DND-41 (cell line): ENCODE data around the gene TFB1M.
"Not testable (repeated sequence)": the region's sequence is repeated elsewhere in the genome, so short reads cannot be mapped to it uniquely, and the experiment has no call there.

Source experiments
- ATAC-seq: fragments of 200-7000 bp; cut with Tn5 transposase; 3 replicates; pipeline ENCODE4 v1.9.1; 2021; ENCODE audit warnings: low read depth; ENCODE audit not compliant: insufficient read depth
- DNase-seq: peaks from one replicate; pipeline ENCODE4 v3.0.0-alpha.2; 2020
- H2AFZ ChIP-seq: 2 replicates; pipeline ENCODE4 v1.6.0; 2012; ENCODE audit warnings: low read depth, low read length
- H3K27ac ChIP-seq: 2 replicates; pipeline ENCODE4 v1.5.1; 2012; ENCODE audit warnings: low read length, inconsistent platforms
- H3K27me3 ChIP-seq: fragments of 200-600 bp; sonication (generic); 2 replicates; pipeline ENCODE4 v1.6.0; 2012; ENCODE audit warnings: low read length, mild to moderate bottlenecking, inconsistent platforms; ENCODE audit not compliant: insufficient read depth, poor library complexity
- H3K36me3 ChIP-seq: 2 replicates; pipeline ENCODE4 v1.5.1; 2012; ENCODE audit warnings: low read length, inconsistent platforms; ENCODE audit not compliant: insufficient read depth
- H3K4me1 ChIP-seq: 2 replicates; pipeline ENCODE4 v1.5.1; 2012; ENCODE audit warnings: mild to moderate bottlenecking, low read length; ENCODE audit not compliant: insufficient read depth
- H3K4me2 ChIP-seq: 2 replicates; pipeline ENCODE4 v1.6.0; 2012; ENCODE audit warnings: mild to moderate bottlenecking, moderate library complexity, low read length, inconsistent platforms; ENCODE audit not compliant: insufficient read depth
- H3K4me3 ChIP-seq, 2 experiments: fragments of 200-600 bp in 1 of 2; shearing (Covaris generic) in 1 of 2; 2 replicates each; pipeline ENCODE4 v1.5.1; 2012 to 2016; ENCODE audit warnings: inconsistent platforms in 2 of 2, low read length in 2 of 2, mild to moderate bottlenecking in 2 of 2, low read depth in 1 of 2, moderate library complexity in 1 of 2
- H3K79me2 ChIP-seq: 2 replicates; pipeline ENCODE4 v1.6.0; 2012; ENCODE audit warnings: low read length, inconsistent platforms; ENCODE audit not compliant: insufficient read depth
- H3K9ac ChIP-seq: 2 replicates; pipeline ENCODE4 v1.6.0; 2012; ENCODE audit warnings: low read depth, mild to moderate bottlenecking, inconsistent platforms, low read length, moderate library complexity
- H3K9me3 ChIP-seq: 2 replicates; pipeline ENCODE4 v1.5.1; 2012; ENCODE audit warnings: low read length, moderate library complexity, mild to moderate bottlenecking, inconsistent platforms; ENCODE audit not compliant: insufficient read depth, severe bottlenecking
- H4K20me1 ChIP-seq: 2 replicates; pipeline ENCODE4 v1.6.0; 2012; ENCODE audit warnings: low read length; ENCODE audit not compliant: insufficient read depth
- EZH2 ChIP-seq: IDR thresholded peaks from 3 replicates; pipeline ENCODE4 v1.6.1; 2012; ENCODE audit warnings: borderline replicate concordance, low read depth, mild to moderate bottlenecking, moderate library complexity, low read length, inconsistent platforms; ENCODE audit not compliant: severe bottlenecking
- TF ChIP-seq, protein P1 (sequence below): IDR thresholded peaks from 2 replicates; pipeline ENCODE4 v1.5.1; 2012; ENCODE audit warnings: borderline replicate concordance, low read length, moderate library complexity, mild to moderate bottlenecking; ENCODE audit not compliant: poor library complexity, severe bottlenecking; ENCODE audit errors: extremely low read depth

TFB1M gene

GRCh38 chr6:155221086-155221485 lies 93.2 kb downstream of the TFB1M start:
- ATAC-seq (no peak), DNase-seq (no peak)
- no peak overlapping the region for H3K9ac ChIP-seq
- TF ChIP-seq, protein P1, sequence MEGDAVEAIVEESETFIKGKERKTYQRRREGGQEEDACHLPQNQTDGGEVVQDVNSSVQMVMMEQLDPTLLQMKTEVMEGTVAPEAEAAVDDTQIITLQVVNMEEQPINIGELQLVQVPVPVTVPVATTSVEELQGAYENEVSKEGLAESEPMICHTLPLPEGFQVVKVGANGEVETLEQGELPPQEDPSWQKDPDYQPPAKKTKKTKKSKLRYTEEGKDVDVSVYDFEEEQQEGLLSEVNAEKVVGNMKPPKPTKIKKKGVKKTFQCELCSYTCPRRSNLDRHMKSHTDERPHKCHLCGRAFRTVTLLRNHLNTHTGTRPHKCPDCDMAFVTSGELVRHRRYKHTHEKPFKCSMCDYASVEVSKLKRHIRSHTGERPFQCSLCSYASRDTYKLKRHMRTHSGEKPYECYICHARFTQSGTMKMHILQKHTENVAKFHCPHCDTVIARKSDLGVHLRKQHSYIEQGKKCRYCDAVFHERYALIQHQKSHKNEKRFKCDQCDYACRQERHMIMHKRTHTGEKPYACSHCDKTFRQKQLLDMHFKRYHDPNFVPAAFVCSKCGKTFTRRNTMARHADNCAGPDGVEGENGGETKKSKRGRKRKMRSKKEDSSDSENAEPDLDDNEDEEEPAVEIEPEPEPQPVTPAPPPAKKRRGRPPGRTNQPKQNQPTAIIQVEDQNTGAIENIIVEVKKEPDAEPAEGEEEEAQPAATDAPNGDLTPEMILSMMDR: no peak
- no peak for TF ChIP-seq EZH2
- H3K4me1 ChIP-seq: no peaks in the 10 kb centered on the region
- no peak overlapping the region for H3K4me3 ChIP-seq
- H3K27ac ChIP-seq: no peak overlapping the region
- H3K79me2 ChIP-seq: no peaks in the 10 kb centered on the region
- H3K36me3 ChIP-seq: no peaks in the 10 kb centered on the region
- H2AFZ ChIP-seq: no peak overlapping the region
- H3K4me2 ChIP-seq: no peak overlapping the region
- H3K27me3 ChIP-seq: no peaks in the 10 kb centered on the region
- no peaks in the 10 kb centered on the region for H3K9me3 ChIP-seq
- H4K20me1 ChIP-seq: no peaks in the 10 kb centered on the region

- H3K9ac ChIP-seq: no peak overlapping the region
- no peak overlapping the region for H2AFZ ChIP-seq
- no peaks in the 10 kb centered on the region for H3K27me3 ChIP-seq
- no peak overlapping the region for H3K4me2 ChIP-seq
- H4K20me1 ChIP-seq: no peaks in the 10 kb centered on the region
- no peaks in the 10 kb centered on the region for H3K79me2 ChIP-seq
- no peak overlapping the region for H3K27ac ChIP-seq
- ATAC-seq: no peak
- no peak overlapping the region for H3K4me3 ChIP-seq
- no peaks in the 10 kb centered on the region for H3K9me3 ChIP-seq
- no peaks in the 10 kb centered on the region for H3K36me3 ChIP-seq
- no peak for DNase-seq
- H3K4me1 ChIP-seq: no peaks in the 10 kb centered on the region
- no peak for TF ChIP-seq EZH2
- TF ChIP-seq, protein P1: no peak
Measured at GRCh38 chr6:155219858-155220301, 94.4 kb downstream of the TFB1M start.

GRCh38 chr6:155219299-155219698 lies 95.0 kb downstream of the TFB1M start:
- Histone ChIP-seq H3K9me3 (no peaks in the 10 kb centered on the region), H3K27ac (no peak overlapping the region), H2AFZ (no peak overlapping the region), H3K4me1 (no peaks in the 10 kb centered on the region), H3K9ac (no peak overlapping the region), H3K4me2 (no peak overlapping the region), H3K79me2 (no peaks in the 10 kb centered on the region), H3K36me3 (no peaks in the 10 kb centered on the region), H3K27me3 (no peaks in the 10 kb centered on the region), H4K20me1 (no peaks in the 10 kb centered on the region), H3K4me3 (no peak overlapping the region)
- ATAC-seq (no peak), DNase-seq (no peak)
- TF ChIP-seq, protein P1: no peak
- TF ChIP-seq EZH2: no peak

GRCh38 chr6:155218711-155219110 lies 95.6 kb downstream of the TFB1M start:
- H3K9ac ChIP-seq, H3K4me2 ChIP-seq, H3K79me2 ChIP-seq, DNase-seq, H4K20me1 ChIP-seq, H3K36me3 ChIP-seq, ATAC-seq, H3K27me3 ChIP-seq, H3K27ac ChIP-seq, H3K4me3 ChIP-seq, H2AFZ ChIP-seq, H3K4me1 ChIP-seq, H3K9me3 ChIP-seq: not testable (repeated sequence)
